Large intestine (tissue), 3 donors: Measurements from ENCODE around the gene CNPY1. TPM values are rescaled to one million over a fixed set of nuclear protein-coding genes. Genes with fewer than 3 reads are reported as not detected.

ENCODE experiments used
- DNase-seq, 2 donors: peaks; one replicate each; pipeline versions ENCODE4 v3.0.0 to v3.0.0-alpha.2; 2013
- H3K27ac ChIP-seq: one replicate; pipeline ENCODE4 v1.5.1; 2013; ENCODE audit warnings: low read length
- H3K27me3 ChIP-seq: 2 replicates; pipeline ENCODE4 v1.6.1; 2013; ENCODE audit warnings: low read length; ENCODE audit not compliant: control insufficient read depth, insufficient read depth
- H3K36me3 ChIP-seq: 2 replicates; pipeline ENCODE4 v1.6.1; 2013; ENCODE audit warnings: low read length; ENCODE audit not compliant: control insufficient read depth, insufficient read depth
- H3K4me1 ChIP-seq: one replicate; pipeline ENCODE4 v1.6.1; 2013; ENCODE audit warnings: low read length; ENCODE audit not compliant: control insufficient read depth, insufficient read depth
- H3K4me3 ChIP-seq: one replicate; pipeline ENCODE4 v1.5.1; 2013; ENCODE audit warnings: low read length
- H3K9me3 ChIP-seq: one replicate; pipeline ENCODE4 v1.6.1; 2013; ENCODE audit warnings: mild to moderate bottlenecking, low read depth, low read length, moderate library complexity; ENCODE audit not compliant: control insufficient read depth
- WGBS: methylation state at CpG from one replicate; pipeline ENCODE4 v1.1.5; 2013; ENCODE audit warnings: low lambda C conversion rate; ENCODE audit not compliant: insufficient coverage; 5-methylcytosine and 5-hydroxymethylcytosine counted together
- polyA plus RNA-seq: library from polyadenylated mRNA; unstranded; fragments of 120-200 nt; gene quantifications from one replicate; pipeline ENCODE4 v1.2.1, GENCODE V29; 2013

CNPY1 gene
- polyA plus RNA-seq, 1 donor = not detected

DNA sequence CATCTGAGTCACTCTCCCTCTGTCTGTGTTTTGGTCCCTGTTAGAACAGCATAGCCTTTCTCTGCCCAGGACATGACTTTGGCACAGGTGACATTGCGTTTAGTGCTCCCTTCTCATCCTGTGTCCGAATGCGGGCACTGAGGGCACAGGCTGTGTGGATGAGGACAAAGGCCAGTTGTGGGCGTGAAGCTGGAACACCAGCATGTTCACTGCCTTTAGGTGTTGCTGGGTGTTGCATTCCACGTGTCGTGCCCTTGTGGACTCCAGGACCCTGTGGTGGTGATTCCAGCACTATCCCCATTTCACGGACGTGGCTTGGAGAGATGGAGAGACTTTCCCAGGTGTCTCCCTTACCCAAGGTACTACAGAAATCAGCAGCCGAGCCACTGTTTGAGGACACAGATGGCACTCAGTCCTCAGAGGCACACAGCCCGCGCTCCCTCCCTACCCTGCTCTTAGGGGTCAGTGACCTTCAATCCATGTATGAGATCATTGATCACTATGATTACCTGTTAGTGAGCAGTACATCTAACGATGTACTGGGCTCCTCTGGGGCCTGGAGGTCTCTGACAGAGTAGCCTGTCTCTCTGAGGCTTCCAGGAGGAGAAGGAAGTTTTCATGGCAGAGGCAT is 917 bp upstream of the CNPY1 start:
- Histone ChIP-seq H3K4me1 (no peaks in the 10 kb centered on the region), H3K27ac (no peak overlapping the region), H3K36me3 (no peaks in the 10 kb centered on the region), H3K4me3 (no peak overlapping the region), H3K9me3 (no peaks in the 10 kb centered on the region), H3K27me3 (peaks cover 6% of the 10 kb centered on the region)
- no peak for DNase-seq
- WGBS = no CpG with 5 or more reads among the region's 12 CpGs

DNA sequence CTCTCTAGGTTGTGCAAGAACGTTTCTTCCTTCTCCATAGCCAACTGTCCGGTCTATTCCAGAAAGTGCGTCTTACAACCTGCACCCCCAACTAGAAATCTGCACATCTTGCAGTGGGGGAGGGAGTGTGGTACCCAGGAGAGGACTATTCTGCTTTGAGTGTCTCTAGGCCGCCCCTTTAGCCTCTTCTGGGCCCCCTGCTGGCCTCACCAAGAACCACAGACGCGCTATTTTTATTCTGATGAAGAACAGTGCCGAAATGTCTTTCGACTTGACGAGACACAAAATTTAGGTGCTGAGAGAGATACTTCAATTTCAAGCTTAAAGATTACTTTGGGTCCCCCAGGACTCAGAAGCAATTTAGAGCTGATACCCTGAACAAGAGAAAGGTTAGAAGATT is 1.0 kb downstream of the CNPY1 start:
- Histone ChIP-seq H3K9me3 (no peaks in the 10 kb centered on the region), H3K4me1 (no peaks in the 10 kb centered on the region), H3K27ac (no peak overlapping the region), H3K4me3 (no peak overlapping the region), H3K27me3 (peaks cover 15% of the 10 kb centered on the region), H3K36me3 (no peaks in the 10 kb centered on the region)
- 100% methylated on average over 2 of the region's 9 CpGs for WGBS
- DNase-seq = no peak

DNA sequence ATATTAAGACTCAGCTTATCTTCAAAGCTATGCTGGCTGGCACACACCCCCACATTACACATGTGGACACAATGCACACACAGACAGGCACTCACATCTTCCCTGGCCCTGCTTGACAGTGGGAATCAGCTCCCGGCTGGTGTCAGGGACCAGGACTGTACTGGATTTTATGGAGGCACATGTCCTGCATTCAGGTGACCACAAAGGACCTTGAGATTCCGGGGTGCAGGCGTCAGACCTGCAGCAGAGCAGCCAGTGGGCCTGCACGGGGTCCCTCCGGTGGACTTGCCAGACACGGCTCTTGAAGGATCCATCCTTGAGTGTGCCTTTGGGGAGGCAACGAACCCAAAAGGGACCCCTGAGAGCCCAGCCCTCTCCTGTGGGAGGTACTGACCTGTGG is 1.9 kb downstream of the CNPY1 start:
- Histone ChIP-seq H3K27me3 (peaks cover 20% of the 10 kb centered on the region), H3K4me3 (no peak overlapping the region), H3K9me3 (no peaks in the 10 kb centered on the region), H3K27ac (no peak overlapping the region), H3K36me3 (no peaks in the 10 kb centered on the region), H3K4me1 (no peaks in the 10 kb centered on the region)
- WGBS = no CpG with 5 or more reads among the region's 7 CpGs
- no peak for DNase-seq

DNA sequence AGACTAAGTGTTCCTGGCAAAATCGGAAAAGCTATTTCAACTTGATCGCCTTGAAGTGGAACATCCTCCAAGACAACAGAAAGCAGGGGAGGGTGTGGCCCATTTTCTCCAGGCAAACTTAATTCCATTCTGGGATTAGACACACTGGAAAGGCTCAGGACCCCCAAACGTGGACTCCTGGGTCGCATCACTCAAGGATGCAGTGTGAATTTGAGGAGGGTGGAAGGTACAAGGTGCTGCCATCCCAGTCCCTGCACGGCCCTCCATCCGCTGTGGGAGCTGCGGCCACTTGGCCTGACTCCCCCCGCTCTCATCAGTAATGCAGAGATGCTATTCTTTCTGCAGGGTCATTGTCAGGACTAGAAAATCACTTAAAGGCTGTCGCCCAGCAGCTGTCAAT is 2.4 kb downstream of the CNPY1 start:
- WGBS = no CpG with 5 or more reads among the region's 9 CpGs
- H3K27ac ChIP-seq = no peak overlapping the region
- H3K36me3 ChIP-seq = no peaks in the 10 kb centered on the region
- H3K27me3 ChIP-seq = peaks cover 23% of the 10 kb centered on the region
- DNase-seq = no peak
- no peak overlapping the region for H3K4me3 ChIP-seq
- H3K4me1 ChIP-seq = no peaks in the 10 kb centered on the region
- H3K9me3 ChIP-seq = no peaks in the 10 kb centered on the region

DNA sequence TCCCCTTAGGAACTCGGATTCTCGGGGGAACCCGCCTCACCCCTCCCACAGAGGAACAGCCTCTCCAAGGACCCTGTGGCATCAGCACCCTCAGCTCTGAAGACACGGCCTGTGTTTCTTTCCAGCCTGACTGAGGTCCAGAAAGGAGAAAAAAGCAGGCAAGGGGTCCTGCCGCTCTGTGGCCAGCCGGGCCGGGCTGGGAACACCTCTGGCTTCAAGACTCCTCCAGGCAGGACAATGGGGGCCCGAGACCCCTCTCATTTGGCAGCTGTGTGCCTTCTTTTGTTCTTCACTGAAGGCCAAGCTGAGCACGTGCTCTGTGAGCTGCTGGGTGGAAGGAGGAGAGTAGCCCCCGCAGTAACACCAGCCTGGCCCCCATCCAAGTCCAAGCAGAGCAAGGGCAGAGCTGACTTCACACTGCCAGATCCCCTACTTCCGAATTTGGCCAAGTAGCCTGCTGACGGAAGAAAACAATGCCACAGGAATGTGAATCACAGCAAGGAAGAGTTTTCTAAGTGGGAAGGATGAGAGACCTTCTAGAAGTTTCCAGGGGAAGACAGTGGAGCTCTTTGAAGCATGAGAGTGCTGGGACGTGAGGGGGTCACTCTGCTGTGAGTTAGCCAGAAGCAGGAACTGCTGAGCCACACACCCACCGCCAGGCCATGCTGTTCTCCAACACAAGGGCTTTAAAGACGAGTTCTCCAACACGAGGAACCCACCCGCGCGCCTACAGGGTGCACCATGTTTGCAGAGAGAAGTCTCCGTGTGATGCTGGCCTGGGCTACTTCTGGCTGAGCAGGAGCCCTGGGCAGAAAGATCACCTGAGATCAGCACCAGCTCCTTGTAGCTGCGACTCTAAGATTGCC is 3.1 kb downstream of the CNPY1 start:
- Histone ChIP-seq H3K4me1 (no peaks in the 10 kb centered on the region), H3K36me3 (no peaks in the 10 kb centered on the region), H3K27me3 (peaks cover 29% of the 10 kb centered on the region), H3K9me3 (no peaks in the 10 kb centered on the region), H3K27ac (no peak overlapping the region), H3K4me3 (no peak overlapping the region)
- DNase-seq = no peak
- WGBS = no CpG with 5 or more reads among the region's 21 CpGs

DNA sequence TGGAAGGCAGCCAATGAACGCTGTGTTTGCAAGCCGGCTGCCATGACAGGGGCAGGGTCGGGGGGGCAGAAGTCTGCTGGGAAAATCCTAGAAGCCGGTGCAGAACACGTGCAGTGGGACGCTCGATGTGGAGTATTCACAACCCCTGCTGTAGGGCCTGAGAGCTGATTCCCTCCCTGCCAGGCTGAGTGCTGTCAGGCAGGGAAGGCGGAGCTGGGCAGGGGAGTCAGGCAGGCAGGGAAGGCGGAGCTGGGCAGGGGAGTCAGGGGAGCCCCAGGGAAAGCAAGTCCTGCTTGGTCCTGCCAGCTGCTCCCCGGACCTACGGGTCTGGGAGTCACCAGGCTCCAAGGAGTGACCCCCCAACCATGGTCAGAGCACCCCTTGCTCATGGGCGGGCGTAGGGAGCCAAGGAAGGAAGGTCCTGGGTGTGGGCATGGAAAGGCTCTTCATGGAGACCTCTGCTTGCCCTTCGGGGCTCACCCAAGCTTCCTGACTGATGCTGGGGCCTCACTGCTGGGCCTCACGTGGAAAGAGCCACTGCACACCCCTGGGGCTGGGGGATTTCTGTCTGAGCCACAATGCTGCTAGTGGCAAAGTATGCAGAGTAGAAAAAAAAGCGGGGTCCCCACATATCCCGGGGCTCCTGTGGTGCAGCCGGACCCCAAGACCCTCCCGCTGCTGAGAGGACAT is 4.2 kb downstream of the CNPY1 start:
- WGBS = no CpG with 5 or more reads among the region's 19 CpGs
- DNase-seq = no peak
- no peaks in the 10 kb centered on the region for H3K4me1 ChIP-seq
- H3K27me3 ChIP-seq = peaks cover 35% of the 10 kb centered on the region
- H3K4me3 ChIP-seq = no peak overlapping the region
- no peaks in the 10 kb centered on the region for H3K36me3 ChIP-seq
- no peaks in the 10 kb centered on the region for H3K9me3 ChIP-seq
- no peak overlapping the region for H3K27ac ChIP-seq

DNA sequence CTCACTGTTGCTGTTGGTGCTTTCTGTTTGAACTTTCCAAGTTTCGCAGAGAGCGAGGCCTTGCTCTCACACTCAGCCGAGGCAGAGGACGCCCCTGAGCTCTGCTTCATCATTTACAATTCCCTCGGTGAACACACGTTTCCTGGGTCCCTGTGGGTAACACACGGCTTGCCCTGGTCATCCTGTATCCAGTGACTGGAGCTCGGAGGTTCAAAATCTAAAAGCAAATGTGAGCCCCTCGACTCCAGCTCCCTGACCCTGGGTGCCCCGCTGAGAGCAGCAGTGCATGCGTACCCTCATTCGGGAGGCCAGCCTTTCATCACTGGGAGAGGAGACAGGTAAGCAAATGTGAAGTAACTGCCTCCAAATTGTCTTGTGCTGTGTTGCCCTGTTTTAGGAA is 5.8 kb downstream of the CNPY1 start:
- no CpG with 5 or more reads among the region's 12 CpGs for WGBS
- H3K4me3 ChIP-seq = no peak overlapping the region
- DNase-seq = no peak
- H3K27ac ChIP-seq = no peak overlapping the region
- H3K9me3 ChIP-seq = no peaks in the 10 kb centered on the region
- H3K27me3 ChIP-seq = peaks cover 50% of the 10 kb centered on the region
- H3K36me3 ChIP-seq = no peaks in the 10 kb centered on the region
- no peaks in the 10 kb centered on the region for H3K4me1 ChIP-seq

DNA sequence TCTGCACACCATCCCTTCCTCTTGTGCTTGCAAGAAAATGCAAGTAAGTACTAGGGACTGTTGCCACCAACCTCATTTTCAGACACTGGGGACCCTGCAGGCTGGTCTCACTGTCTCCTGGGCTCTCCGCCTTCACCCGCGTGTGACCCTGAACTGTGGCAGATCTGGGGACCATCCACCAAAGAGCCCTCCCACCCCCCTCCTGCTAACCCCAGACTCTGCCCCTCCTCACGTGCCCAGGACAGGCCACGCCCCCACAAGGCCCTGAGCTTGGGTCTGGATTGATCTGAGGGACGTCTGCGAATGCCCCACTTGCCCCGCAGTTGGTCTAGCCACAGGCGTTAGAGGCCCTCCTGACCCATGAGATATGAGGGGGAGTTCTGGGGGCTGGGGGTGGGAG is 8.1 kb downstream of the CNPY1 start:
- Histone ChIP-seq H3K4me1 (no peaks in the 10 kb centered on the region), H3K4me3 (no peak overlapping the region), H3K27ac (no peak overlapping the region), H3K9me3 (no peaks in the 10 kb centered on the region), H3K36me3 (no peaks in the 10 kb centered on the region), H3K27me3 (peaks cover 67% of the 10 kb centered on the region)
- WGBS = no CpG with 5 or more reads among the region's 9 CpGs
- DNase-seq = no peak

DNA sequence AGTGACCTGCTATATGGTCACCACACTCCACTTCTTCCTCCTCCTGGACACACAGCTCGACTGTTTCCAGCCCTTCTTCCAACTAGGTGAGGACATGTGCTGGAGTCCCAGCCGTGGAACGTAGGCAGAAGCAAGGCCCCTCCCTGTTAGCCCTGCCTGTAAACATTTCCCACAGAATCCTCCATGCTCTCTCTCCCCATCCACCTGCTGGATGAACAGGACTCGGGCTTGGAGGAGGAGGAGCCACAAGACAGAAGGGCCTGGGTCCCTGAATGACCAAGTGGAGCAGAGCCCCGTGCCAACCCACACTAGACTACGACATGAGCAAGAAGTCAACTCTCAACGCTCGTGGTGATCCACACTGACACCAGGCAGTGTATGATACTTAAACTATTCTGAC is 9.9 kb downstream of the CNPY1 start:
- DNase-seq = no peak
- Histone ChIP-seq H3K9me3 (no peaks in the 10 kb centered on the region), H3K4me1 (no peaks in the 10 kb centered on the region), H3K4me3 (no peak overlapping the region), H3K27me3 (peaks cover 86% of the 10 kb centered on the region), H3K27ac (no peak overlapping the region), H3K36me3 (no peaks in the 10 kb centered on the region)
- WGBS = no CpG with 5 or more reads among the region's 8 CpGs

DNA sequence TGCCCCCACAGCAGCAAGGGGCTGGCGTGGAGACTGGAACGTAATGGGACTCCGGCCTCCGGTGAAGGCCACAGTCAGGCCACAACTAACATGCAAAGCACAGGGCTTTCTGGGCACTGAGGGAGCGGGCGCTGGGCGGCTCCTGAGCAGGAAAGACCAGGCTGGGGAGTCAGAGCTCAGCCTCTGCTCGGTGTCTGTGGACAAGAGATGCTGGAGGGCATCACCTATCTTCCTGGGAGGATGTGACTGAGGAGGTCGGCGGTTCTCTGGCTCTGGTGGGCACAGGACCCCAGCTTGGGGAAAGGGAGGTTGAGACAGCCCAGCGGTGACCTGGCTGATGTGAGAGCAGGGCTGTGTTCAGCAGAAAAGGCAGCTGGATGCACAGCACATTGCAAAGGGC is 11.7 kb downstream of the CNPY1 start:
- H3K36me3 ChIP-seq = no peaks in the 10 kb centered on the region
- no peak for DNase-seq

More for the DNA sequence above, 11.7 kb downstream of the CNPY1 start:
- H3K27ac ChIP-seq = no peak overlapping the region
- no CpG with 5 or more reads among the region's 11 CpGs for WGBS
- no peak overlapping the region for H3K4me3 ChIP-seq
- H3K27me3 ChIP-seq = peaks cover 91% of the 10 kb centered on the region
- no peaks in the 10 kb centered on the region for H3K4me1 ChIP-seq
- H3K9me3 ChIP-seq = no peaks in the 10 kb centered on the region
